ENCODE results near the gene TBR1.

The TBR1 gene

DNA sequence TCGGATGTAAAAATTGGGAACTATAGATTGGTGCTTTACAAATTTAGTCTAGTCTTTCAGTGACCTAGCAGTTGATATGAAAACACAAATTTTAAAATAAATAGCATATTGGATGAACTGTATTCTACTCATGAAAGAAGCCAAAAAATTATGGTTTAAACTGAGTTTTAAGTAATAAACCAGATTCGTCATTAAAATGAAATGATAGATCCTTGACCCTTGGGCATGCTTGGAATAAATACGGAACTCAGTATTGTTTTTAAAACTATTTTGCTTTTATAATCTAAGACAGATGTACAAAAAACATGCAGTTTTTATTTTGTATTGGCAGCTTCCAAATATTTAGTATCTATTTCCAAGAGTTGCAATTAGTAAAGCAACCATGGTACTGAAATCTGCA is 34.6 kb upstream of the TBR1 start:
- H3K4me3 ChIP-seq, result no peak overlapping the region
- DNase-seq (ENCODE audit: low read depth, low spot score), result no peak
- no peak overlapping the region for H3K9ac ChIP-seq (ENCODE audit: insufficient read length)
- no peak overlapping the region for H3K27ac ChIP-seq
- TF ChIP-seq POLR2AphosphoS5 (IDR thresholded peaks at IDR 0.05; ENCODE audit: borderline replicate concordance, low read depth, low read length) (no peak), FOXP2 (optimal IDR thresholded peaks at IDR 0.05; ENCODE audit: control extremely low read depth, extremely low read length, insufficient read depth) (no peak), EZH2 (IDR thresholded peaks at IDR 0.05) (no peak)
- peaks cover 59% of the 10 kb centered on the region for H3K36me3 ChIP-seq (ENCODE audit: insufficient read depth, low read length)
- H3K9me3 ChIP-seq (ENCODE audit: low read depth, low read length), result no peaks in the 10 kb centered on the region

DNA sequence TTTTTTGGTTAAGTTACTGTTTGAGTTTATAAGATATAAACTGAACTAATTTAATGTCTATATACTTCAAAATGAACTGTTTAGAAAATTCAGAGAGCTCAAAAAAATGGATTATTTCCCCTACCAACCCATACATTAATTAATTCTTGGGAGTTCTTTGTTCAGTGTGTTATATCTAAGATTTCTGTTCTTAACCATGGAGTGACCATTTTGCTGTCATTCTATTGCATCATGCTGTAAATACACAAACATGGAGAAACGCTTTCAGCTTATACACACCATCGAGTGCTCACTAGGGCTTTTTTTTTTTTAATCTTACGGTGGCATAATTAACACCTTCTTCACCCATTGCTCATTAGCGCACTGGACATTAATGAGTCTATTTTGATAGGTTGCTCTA is 33.4 kb upstream of the TBR1 start:
- H3K4me3 ChIP-seq, result no peak overlapping the region
- TF ChIP-seq FOXP2 (optimal IDR thresholded peaks at IDR 0.05; ENCODE audit: control extremely low read depth, extremely low read length, insufficient read depth), result no peak
- TF ChIP-seq POLR2AphosphoS5 (IDR thresholded peaks at IDR 0.05; ENCODE audit: borderline replicate concordance, low read depth, low read length), result no peak
- no peak for TF ChIP-seq EZH2 (IDR thresholded peaks at IDR 0.05)
- no peak overlapping the region for H3K9ac ChIP-seq (ENCODE audit: insufficient read length)
- peaks cover 58% of the 10 kb centered on the region for H3K36me3 ChIP-seq (ENCODE audit: insufficient read depth, low read length)
- no peak for DNase-seq (ENCODE audit: low read depth, low spot score)
- H3K9me3 ChIP-seq (ENCODE audit: low read depth, low read length), result no peaks in the 10 kb centered on the region
- H3K27ac ChIP-seq, result 0 out of 2 replicates have a peak overlapping the region, but pooled peaks have one; percentile 28

GRCh38 chr2:161384864-161385263 is 31.2 kb upstream of the TBR1 start:
- DNase-seq (ENCODE audit: low read depth, low spot score), result no peak
- Histone ChIP-seq H3K36me3 (ENCODE audit: insufficient read depth, low read length) (peaks cover 63% of the 10 kb centered on the region), H3K27ac (no peak overlapping the region), H3K4me3 (no peak overlapping the region), H3K9me3 (ENCODE audit: low read depth, low read length) (no peaks in the 10 kb centered on the region), H3K9ac (ENCODE audit: insufficient read length) (no peak overlapping the region)
- no peak for TF ChIP-seq EZH2 (IDR thresholded peaks at IDR 0.05)
- no peak for TF ChIP-seq FOXP2 (optimal IDR thresholded peaks at IDR 0.05; ENCODE audit: control extremely low read depth, extremely low read length, insufficient read depth)
- TF ChIP-seq POLR2AphosphoS5 (IDR thresholded peaks at IDR 0.05; ENCODE audit: borderline replicate concordance, low read depth, low read length), result no peak

DNA sequence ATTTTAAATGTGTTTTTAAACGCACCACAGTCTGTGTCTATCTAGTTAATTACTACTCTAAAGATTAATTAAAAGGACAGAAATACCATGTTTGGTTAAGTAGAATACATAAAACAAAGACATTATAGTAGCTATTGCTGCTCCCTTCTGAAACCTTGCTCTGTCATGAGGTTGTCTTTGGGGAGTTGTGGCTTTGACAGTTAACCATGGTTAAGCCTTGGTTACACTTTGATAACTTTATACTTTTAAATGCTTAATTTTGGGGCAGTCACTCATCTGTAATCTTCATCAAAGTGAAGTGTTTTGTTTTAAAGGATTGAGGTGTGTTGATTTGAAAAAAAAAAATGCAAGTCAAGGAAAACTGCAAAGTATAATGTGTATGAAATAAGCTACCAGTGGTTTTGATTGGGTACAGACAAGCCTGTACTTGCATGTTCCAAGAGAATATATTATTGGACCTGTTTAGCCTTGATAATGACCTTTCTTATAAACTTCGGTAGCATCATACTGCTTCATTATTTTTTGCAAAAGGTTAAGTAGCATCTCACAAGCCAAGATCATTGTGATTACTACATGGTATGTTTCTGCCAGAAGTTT is 29.8 kb upstream of the TBR1 start:
- H3K4me3 ChIP-seq, result no peak overlapping the region
- no peak overlapping the region for H3K9ac ChIP-seq (ENCODE audit: insufficient read length)
- no peaks in the 10 kb centered on the region for H3K9me3 ChIP-seq (ENCODE audit: low read depth, low read length)
- H3K36me3 ChIP-seq (ENCODE audit: insufficient read depth, low read length), result peaks cover 72% of the 10 kb centered on the region
- DNase-seq (ENCODE audit: low read depth, low spot score), result no peak
- TF ChIP-seq POLR2AphosphoS5 (IDR thresholded peaks at IDR 0.05; ENCODE audit: borderline replicate concordance, low read depth, low read length) (no peak), FOXP2 (optimal IDR thresholded peaks at IDR 0.05; ENCODE audit: control extremely low read depth, extremely low read length, insufficient read depth) (no peak), EZH2 (IDR thresholded peaks at IDR 0.05) (no peak)
- no peak overlapping the region for H3K27ac ChIP-seq

- DNase-seq (ENCODE audit: low read depth, low spot score), result no peak
- TF ChIP-seq FOXP2 (optimal IDR thresholded peaks at IDR 0.05; ENCODE audit: control extremely low read depth, extremely low read length, insufficient read depth) (no peak), POLR2AphosphoS5 (IDR thresholded peaks at IDR 0.05; ENCODE audit: borderline replicate concordance, low read depth, low read length) (no peak), EZH2 (IDR thresholded peaks at IDR 0.05) (no peak)
- no peak overlapping the region for H3K9ac ChIP-seq (ENCODE audit: insufficient read length)
- H3K27ac ChIP-seq, result no peak overlapping the region
- H3K4me3 ChIP-seq, result no peak overlapping the region
- H3K9me3 ChIP-seq (ENCODE audit: low read depth, low read length), result no peaks in the 10 kb centered on the region
- H3K36me3 ChIP-seq (ENCODE audit: insufficient read depth, low read length), result peaks cover 84% of the 10 kb centered on the region
These were observed 27.8 kb upstream of the TBR1 start for GRCh38 chr2:161388146-161388779.

DNA sequence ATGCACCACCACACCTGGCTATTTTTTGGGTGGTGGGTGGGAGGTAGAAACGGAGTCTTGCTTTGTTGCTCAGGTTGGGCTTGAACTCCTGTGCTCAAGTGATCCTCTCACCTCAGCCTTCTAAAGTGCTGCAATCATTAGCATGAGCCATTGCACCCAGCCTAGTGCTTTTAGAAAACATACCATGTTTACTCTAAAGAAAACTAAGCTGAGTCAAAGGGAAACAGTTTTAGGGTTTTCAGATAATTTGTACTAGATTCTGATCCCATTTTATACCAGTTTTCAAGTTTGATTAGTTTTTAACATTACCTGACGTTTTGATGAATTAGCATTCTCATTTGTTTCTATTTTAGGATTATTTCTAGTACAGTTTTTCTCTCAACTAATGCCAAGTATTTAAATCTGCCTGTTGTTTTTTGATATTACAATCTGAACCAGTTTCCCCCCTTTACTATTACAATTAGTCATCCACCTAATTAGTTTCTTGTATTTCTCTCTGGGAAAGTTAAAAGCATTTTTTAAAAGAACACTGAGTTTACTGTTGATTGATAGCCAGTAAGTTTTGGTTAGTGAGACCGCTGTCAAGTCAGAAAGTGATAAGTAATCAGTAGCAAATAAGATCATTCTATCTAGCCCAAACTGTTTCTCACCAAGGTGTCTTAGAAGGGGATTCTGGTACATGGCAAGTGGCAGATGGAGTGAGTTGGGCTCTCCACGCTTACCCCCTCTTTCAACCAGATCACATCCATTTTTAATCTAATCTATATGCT is 24.2 kb upstream of the TBR1 start:
- TF ChIP-seq POLR2AphosphoS5 (IDR thresholded peaks at IDR 0.05; ENCODE audit: borderline replicate concordance, low read depth, low read length) (no peak), FOXP2 (optimal IDR thresholded peaks at IDR 0.05; ENCODE audit: control extremely low read depth, extremely low read length, insufficient read depth) (no peak), EZH2 (IDR thresholded peaks at IDR 0.05) (no peak)
- Histone ChIP-seq H3K9me3 (ENCODE audit: low read depth, low read length) (no peaks in the 10 kb centered on the region), H3K27ac (no peak overlapping the region), H3K4me3 (no peak overlapping the region), H3K36me3 (ENCODE audit: insufficient read depth, low read length) (peaks cover 94% of the 10 kb centered on the region), H3K9ac (ENCODE audit: insufficient read length) (no peak overlapping the region)
- no peak for DNase-seq (ENCODE audit: low read depth, low spot score)

- H3K36me3 ChIP-seq (ENCODE audit: insufficient read depth, low read length), result peaks cover 77% of the 10 kb centered on the region
- H3K4me3 ChIP-seq, result no peak overlapping the region
- H3K9me3 ChIP-seq (ENCODE audit: low read depth, low read length), result no peaks in the 10 kb centered on the region
- TF ChIP-seq FOXP2 (optimal IDR thresholded peaks at IDR 0.05; ENCODE audit: control extremely low read depth, extremely low read length, insufficient read depth) (no peak), POLR2AphosphoS5 (IDR thresholded peaks at IDR 0.05; ENCODE audit: borderline replicate concordance, low read depth, low read length) (no peak), EZH2 (IDR thresholded peaks at IDR 0.05) (no peak)
- DNase-seq (ENCODE audit: low read depth, low spot score), result no peak
- H3K27ac ChIP-seq, result no peak overlapping the region
- H3K9ac ChIP-seq (ENCODE audit: insufficient read length), result no peak overlapping the region
These were observed 16.0 kb upstream of the TBR1 start for GRCh38 chr2:161400076-161400475.

GRCh38 chr2:161402297-161402696 is 13.8 kb upstream of the TBR1 start:
- Histone ChIP-seq H3K9ac (ENCODE audit: insufficient read length) (no peak overlapping the region), H3K27ac (no peak overlapping the region), H3K36me3 (ENCODE audit: insufficient read depth, low read length) (peaks cover 58% of the 10 kb centered on the region), H3K4me3 (no peak overlapping the region), H3K9me3 (ENCODE audit: low read depth, low read length) (no peaks in the 10 kb centered on the region)
- no peak for DNase-seq (ENCODE audit: low read depth, low spot score)
- no peak for TF ChIP-seq POLR2AphosphoS5 (IDR thresholded peaks at IDR 0.05; ENCODE audit: borderline replicate concordance, low read depth, low read length)
- TF ChIP-seq EZH2 (IDR thresholded peaks at IDR 0.05), result no peak
- TF ChIP-seq FOXP2 (optimal IDR thresholded peaks at IDR 0.05; ENCODE audit: control extremely low read depth, extremely low read length, insufficient read depth), result no peak
